CD4-positive, alpha-beta T cell treated with Interleukin-10 for 1 hour (primary cell): Measurements from ENCODE around the gene PRKCD.

ENCODE experiments used
- DNase-seq: peaks from one replicate; pipeline ENCODE4 v3.0.0-alpha.2; 2020

Gene PRKCD

DNA sequence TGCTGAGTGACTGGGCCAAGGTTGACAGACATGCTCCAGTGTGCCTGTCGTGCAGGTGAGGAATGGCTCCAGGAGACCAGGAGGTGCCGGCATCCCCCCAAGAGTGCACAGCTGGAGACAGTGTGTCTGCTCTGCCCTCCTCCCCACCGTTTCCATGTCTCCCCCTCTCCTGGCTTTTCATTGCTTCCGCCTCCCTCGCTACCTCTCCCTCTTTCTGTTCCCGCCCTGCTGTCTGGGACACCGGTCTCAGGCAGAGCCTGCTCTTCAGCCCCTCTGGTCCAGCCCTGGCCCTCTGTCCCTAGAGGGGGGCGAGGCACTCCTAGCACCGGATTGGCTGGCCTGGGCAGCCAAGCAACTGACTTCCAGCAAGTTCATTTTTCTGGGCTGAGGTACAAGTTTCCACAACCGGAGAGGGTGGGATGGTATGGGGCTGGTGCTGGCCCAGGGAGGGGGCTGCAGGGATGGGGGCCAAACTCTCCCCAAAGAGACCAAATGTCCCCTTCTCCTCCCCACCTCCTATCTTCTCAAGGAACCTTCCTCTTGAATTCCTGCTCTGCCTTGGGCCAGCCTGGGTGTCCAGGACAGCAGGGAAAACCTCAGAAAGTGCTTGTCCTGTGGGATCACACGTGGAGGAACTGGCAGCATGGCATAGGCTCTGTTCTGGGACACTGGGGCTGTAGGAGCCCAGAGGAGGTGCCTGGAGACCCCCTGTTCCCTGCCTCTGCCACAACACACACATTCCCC lies 32.6 kb downstream of the PRKCD start:
- DNase-seq = no peak

GRCh38 chr3:53194210-53195065 lies 33.4 kb downstream of the PRKCD start:
- no peak for DNase-seq

- no peak for DNase-seq
These were observed 34.0 kb downstream of the PRKCD start for GRCh38 chr3:53195066-53195450.

DNA sequence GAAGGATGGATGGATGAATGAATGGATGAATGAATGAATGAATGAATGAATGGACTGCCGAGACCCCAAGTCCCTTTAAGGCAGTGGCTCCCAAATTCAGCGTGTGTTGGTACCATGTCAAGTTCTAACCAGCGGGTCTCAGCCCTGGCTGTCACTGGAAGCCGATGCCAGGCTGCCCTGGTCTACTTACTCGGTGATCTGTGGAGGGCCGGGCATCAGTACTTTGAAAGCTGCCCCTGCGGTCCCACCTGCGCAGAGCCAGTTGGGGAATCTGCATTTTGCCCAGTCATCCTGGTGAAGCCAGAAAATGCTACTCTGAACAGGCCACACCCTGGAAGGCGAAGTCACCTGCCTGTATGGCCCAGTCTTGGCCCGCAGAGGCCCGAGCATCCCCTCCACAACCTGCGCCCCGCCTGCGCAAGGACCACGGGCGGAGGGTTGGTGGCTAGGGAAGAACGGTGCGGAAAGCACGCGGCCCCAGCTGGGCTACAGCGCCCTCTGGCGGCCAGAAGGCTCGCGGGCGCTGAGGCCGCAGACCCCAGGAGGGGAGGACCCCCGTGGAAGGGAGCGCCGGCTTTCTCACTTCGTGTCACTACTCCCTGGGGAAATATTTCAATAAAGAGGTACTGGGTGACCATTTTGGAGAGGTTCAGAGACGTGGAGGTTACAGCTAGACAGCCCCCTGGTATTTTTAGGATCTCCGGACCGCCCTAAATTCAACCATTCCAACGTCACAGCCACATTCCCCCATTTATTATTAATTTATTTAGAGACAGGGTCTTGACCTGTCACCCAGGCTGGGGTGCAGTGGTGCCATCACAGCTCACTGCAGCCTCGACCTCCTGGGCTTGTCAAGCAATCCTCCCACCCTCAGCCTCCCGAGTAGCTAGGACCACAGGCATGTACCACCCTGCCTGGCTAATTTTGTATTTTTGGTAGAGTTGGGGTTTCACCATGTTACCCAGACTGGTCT lies 34.9 kb downstream of the PRKCD start:
- peak; percentile 57 for DNase-seq

- DNase-seq = peak; percentile 49
These were observed 35.8 kb downstream of the PRKCD start for GRCh38 chr3:53196575-53197407.

DNA sequence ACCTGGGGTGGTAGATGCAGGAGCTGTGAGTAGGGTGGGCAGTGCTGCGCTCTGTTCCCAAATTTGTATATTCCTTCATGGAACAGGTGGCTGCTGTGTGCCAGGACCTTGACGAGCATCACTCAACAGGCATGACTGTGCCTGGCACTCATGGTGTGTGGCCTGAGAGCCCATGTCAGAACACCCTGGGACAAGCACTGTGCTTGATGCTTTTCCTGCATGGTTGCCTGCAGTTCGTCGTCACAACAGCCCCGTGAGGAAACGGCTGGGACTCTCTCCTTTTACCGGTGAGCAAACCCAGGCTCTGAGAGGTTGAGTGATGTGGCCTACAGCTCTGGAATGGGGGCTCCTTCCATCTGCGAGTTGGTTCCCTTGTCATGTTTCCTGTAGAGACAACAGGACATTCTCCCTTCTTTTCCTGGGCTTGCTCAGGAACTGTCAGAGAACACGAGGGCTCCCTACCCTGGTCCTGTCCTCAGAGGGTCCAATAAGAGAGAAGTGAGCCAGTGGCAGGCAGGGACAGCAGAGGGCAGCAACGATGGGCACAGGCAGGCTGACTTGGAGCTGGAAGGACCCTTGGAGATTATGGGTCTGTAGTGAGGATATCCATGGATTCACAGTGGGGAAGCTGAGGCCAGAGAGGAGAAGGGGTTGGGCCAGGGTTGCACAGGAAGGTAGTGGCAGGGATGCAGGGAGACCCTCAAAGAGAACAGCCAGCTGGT lies 37.4 kb downstream of the PRKCD start:
- no peak for DNase-seq

DNA sequence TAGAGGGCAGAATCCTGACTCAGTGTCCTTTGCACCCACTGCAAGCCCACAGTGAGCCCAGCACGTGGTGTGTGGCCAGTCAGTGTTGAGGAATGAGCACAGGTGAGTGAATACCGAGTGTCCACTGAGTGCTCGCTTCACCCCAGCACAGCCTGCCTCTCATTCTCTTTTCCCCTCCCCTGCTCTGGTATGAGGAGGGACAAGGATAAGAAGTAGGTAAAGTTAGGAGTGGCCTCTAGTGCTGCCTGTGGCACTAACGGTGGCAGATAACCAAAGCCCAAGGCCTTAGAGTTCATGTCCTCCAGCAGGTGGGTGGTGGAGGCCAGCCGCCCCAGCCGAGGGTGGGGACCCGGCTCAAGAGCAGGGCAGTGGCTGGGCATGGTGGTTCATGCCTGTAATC lies 38.0 kb downstream of the PRKCD start:
- DNase-seq = no peak

GRCh38 chr3:53199834-53200233 lies 38.8 kb downstream of the PRKCD start:
- no peak for DNase-seq

- no peak for DNase-seq
These were observed 39.8 kb downstream of the PRKCD start for GRCh38 chr3:53200501-53201498.

GRCh38 chr3:53202331-53203015 lies 41.5 kb downstream of the PRKCD start:
- DNase-seq = no peak

- DNase-seq = no peak
These were observed 51.0 kb downstream of the PRKCD start for GRCh38 chr3:53211706-53212702.

DNA sequence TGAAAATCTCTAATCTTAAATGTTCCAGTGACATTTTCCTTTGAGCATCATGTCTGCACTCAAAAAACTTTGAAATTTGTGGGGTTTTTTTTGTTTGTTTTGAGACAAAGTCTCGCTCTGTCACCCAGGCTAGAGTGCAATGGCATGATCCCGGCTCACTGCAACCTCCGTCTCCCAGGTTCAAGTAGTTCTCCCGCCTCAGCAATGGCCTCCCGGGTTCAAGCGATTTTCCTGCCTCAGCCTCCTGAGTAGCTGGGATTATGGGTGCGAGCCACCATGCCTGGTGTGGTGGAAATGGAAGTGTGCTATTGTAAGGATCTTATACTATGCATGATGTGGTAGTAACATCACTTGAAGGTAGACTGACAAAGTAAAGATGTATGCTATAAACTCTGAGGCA lies 52.3 kb downstream of the PRKCD start:
- no peak for DNase-seq

- no peak for DNase-seq
These were observed 54.8 kb downstream of the PRKCD start for GRCh38 chr3:53215816-53216215.

DNA sequence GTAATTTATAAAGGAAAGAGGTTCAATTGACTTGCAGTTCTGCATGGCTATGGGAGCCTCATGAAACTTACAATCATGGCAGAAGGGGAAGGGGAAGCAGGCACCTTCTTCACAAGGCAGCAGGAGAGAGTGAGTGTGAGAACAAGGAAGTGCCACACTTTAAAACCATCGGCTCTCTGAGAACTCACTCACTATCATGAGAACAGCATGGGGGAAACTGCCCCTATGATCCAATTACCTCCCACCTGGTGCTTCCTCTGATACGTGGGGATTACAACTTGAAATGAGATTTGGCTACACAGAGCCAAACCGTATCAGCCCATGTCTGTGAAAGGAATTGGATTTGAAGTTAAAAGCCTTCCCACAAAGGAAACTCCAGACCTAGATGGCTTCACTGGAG lies 55.7 kb downstream of the PRKCD start:
- no peak for DNase-seq

DNA sequence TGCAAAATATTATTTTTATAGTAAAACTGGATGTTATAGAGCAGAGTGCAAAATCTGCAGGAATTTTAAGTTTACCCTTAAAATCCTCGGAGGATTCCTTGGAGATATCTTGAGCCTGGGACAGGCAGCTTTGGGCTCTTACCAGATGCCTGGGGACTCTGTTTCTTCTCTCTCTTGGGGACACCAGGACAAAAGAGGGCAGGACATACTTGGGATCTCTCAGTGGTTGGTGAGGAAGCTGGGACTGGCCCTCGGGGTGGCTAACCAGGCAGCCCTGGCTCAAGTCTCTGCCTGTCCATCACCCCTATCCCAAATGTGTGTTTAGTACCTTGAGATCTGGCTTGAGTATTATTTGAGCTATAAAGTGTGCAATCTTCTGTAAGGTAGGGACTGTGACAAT lies 56.2 kb downstream of the PRKCD start:
- no peak for DNase-seq

- DNase-seq = no peak
These were observed 57.1 kb downstream of the PRKCD start for GRCh38 chr3:53218131-53218530.

DNA sequence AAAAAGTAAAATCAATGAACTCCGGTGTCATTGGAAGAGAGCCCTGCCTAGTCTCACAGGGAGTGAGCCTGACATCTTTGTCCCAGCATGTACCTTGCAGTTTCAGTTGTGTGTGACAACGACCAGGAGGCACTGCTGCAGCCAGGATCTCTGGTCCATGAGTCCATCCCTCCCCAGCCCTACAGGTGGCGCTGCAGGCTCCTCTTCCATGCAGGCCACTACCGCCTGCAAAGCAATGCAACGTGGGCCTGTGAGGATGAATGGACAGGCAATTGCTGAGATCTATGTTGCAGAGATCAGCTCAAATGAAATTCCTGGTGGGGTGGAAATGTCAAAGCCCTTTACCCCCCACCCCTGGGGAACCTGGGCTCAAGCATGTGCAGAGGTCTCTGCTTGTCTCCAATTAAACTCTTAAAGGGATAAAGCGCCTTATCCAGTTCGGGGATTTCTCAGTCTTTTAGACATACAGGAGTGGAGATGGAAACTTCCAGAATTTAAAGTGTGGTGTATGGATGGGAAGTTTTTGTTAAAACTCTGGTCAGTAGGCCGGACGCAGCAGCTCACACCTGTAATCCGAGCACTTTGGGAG lies 59.0 kb downstream of the PRKCD start:
- DNase-seq = peak; percentile 77

GRCh38 chr3:53221345-53221744 lies 60.3 kb downstream of the PRKCD start:
- DNase-seq = no peak
